ENCODE measurements around the gene LRRC8E. TPM values are rescaled to one million over a fixed set of nuclear protein-coding genes. Genes with fewer than 3 reads are reported as not detected.
"Not testable (repeated sequence)": the region's sequence is repeated elsewhere in the genome, so short reads cannot be mapped to it uniquely, and the experiment has no call there.

The LRRC8E gene
- polyA plus RNA-seq, 3 donors = 2.8 to 4.1 (median 3.9) TPM

DNA sequence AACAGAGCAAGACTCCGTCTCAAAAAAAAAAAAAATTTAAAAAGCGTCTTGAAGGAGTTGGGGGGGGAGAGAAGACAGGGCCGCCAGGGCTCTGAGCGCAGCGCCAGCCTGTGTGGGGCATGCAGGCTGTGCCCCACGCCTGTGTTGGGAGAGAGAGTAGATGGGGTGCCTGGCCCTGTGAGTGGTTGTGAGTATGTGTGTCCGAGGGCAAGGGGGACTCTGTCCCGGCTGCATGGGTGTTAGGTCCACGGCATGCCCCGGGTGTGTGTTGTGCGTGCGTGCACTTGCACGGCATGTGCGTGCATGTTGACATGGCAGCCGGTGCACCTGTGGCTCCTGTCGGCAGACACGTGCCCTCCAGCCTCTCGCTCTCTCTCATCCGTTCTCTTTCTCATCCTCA is 18.8 kb downstream of the LRRC8E start:
- no peak for DNase-seq

DNA sequence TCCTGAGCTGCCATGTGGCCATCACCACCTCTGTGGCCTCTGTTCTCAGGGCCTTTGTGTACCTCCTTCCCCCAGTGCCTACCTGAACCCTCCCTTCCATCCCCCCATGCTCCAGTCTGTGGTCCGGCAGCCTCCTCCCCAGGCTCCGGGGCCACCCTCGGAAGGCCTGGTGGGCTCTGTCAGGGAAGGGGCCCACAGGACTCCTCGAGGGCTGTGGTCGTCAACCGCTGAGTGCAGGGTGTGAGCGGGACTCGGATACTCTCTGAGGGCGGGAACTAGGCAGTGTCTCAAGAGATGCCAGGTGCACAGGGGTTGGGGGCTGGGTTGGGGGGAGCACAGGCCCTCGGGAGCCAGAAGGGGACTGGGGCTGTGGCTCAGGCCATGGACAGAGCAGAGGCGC is 19.2 kb downstream of the LRRC8E start:
- DNase-seq = no peak

DNA sequence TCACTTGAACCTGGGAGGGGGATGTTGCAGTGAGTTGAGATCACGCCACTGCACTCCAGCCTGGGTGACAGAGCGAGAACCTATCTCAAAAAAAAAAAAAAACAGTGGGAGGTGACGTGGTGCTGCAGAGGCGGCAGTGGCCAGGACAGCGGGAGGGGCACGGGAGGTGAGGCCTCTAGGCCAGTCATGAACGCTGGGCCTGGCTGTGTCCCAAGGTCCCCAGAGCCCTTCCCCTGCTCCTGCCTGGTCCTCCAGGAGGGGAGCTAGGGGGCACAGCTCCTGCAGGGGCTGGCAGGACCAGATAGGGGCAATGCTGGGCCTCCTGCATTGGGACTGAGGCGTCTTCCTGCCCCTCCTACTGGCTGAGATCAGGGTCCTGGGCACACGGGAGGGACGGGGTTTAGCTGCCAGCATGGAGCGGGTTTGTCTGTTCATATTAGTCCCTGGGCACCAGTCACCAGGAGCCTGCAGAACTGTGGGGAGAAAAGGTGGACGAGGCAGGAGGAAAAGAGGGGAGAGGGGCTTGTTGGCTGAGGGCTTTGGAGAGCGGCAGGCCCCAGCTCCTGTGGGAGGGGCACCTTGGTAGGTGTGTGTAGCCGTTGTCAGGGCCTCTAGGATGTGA is 19.9 kb downstream of the LRRC8E start:
- no peak for DNase-seq

DNA sequence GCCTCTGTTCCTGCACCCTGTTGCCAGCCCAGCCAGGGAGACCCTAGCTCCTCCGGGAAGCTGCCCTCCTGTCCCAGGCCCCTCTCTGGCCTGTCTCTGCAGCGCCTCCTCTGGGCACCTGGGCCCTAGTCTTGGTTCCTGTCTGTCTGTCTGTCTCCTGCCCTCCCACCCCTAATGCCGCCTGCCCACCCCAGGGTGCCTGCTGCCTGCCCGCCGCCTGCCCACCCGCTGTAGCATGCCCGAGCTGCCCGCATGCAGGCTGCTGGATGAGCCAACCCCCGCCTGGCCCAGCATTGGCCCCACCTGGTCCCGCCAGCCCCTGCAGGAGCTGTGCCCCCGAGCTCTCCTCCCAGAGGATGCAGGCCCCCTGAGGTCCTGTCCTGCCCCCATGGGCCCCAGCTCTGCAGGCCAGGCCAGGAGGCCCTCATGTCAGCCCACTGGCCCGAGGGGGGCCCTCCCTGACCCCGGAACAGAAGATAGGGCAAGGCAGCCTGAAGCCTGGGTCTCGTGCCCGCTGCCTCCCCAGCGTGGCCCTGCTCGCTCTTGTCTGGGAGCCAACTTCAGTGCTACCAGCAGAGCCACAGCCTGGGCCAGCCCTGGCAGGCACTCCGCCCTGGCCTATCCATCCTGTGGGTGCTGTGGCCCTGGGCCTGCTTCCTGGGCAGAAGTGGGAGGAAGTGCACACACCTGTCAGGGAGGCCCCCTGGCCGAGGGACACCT is 20.6 kb downstream of the LRRC8E start:
- no peak for DNase-seq

DNA sequence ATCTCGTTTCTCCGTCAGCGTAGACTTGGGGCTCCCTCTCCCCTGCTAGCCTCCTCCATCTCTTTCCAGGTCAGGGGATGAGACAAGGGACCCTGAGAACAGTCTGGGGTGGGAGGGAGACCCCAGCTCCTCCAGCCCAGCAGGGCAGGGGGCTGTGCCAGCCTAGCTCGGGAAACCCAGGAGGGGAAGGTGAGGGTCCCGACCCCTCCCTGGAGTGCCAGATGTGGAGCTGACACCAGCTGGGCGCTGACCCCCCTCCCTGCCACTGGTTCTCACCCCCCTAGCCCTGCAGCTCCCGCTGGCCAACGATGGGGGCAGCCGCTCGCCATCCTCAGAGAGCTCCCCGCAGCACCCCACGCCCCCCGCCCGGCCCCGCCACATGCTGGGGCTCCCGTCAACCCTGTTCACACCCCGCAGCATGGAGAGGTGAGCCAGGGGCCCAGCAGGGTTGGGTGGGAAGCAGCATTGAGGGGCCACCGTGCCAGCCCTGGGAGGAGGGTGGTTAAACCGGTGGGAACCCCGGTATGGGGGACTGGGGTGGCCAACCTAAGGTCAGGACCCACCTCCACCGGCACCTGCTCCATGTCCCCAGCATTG is 21.3 kb downstream of the LRRC8E start:
- no peak for DNase-seq

DNA sequence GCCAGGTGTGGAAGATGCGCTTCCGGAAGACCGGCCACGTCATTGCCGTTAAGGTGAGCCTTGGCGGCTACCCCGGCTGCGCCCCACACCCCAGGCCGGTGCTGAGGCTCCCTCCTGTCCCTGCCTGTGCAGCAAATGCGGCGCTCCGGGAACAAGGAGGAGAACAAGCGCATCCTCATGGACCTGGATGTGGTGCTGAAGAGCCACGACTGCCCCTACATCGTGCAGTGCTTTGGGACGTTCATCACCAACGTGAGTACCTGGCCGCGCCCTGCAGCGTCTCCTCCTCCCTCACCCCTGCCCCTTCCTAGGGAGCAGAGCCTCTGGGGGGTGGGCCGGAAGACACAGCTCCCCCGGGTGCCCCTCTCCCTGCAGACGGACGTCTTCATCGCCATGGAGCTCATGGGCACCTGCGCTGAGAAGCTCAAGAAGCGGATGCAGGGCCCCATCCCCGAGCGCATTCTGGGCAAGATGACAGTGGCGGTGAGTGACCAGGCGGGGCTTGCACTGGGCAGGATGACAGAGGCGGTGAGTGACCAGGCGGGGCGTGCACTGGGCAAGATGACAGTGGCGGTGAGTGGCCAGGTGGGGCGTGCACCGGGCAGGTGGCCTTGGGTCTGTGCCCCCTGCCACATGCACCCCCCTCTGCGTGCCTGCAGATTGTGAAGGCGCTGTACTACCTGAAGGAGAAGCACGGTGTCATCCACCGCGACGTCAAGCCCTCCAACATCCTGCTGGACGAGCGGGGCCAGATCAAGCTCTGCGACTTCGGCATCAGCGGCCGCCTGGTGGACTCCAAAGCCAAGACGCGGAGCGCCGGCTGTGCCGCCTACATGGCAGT is 22.2 kb downstream of the LRRC8E start:
- DNase-seq = no peak

DNA sequence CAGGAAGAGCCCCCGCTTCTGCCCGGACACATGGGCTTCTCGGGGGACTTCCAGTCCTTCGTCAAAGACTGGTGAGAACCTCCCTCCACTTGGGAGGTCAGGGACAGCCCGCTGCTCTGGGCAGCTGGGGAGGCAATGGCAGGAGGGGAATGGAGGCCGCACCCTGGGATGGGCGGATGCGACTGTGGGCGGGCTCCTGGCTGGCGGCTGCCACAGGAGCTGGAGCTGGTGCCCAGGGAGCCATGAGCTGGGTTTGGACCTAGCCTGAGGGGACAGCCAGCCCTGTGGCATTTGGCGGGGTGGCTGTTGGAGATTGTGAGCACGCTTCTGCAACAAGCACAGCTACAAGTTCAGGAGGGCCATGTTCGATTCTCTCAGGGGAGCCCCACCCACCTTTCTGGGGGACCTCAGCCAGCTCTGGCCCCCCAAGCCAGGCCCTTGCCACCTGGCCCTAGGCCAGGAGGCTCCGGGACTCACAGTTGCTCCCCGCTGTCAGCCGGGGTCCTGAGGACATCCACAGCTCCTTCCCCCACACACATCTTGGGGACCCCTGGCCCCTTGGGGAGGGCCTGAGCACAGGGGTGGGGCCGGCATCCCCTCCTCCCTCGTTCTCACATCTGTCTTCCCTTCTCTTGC is 23.3 kb downstream of the LRRC8E start:
- no peak for DNase-seq

DNA sequence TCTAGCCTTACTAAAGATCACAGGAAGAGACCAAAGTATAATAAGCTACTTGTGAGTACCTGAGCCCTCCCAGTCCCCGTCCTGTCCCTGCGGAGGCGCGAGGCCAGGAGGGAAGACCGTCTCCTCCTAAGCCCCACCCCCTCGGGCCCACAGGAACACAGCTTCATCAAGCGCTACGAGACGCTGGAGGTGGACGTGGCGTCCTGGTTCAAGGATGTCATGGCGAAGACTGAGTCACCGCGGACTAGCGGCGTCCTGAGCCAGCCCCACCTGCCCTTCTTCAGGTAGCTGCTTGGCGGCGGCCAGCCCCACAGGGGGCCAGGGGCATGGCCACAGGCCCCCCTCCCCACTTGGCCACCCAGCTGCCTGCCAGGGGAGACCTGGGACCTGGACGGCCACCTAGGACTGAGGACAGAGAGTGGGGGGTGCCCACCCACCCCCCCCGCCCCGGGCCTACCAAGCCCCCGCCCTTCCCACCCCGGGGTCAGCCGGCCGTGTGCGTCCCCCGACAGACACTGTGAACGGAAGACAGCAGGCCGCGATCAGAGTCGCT is 23.9 kb downstream of the LRRC8E start:
- DNase-seq = no peak

DNA sequence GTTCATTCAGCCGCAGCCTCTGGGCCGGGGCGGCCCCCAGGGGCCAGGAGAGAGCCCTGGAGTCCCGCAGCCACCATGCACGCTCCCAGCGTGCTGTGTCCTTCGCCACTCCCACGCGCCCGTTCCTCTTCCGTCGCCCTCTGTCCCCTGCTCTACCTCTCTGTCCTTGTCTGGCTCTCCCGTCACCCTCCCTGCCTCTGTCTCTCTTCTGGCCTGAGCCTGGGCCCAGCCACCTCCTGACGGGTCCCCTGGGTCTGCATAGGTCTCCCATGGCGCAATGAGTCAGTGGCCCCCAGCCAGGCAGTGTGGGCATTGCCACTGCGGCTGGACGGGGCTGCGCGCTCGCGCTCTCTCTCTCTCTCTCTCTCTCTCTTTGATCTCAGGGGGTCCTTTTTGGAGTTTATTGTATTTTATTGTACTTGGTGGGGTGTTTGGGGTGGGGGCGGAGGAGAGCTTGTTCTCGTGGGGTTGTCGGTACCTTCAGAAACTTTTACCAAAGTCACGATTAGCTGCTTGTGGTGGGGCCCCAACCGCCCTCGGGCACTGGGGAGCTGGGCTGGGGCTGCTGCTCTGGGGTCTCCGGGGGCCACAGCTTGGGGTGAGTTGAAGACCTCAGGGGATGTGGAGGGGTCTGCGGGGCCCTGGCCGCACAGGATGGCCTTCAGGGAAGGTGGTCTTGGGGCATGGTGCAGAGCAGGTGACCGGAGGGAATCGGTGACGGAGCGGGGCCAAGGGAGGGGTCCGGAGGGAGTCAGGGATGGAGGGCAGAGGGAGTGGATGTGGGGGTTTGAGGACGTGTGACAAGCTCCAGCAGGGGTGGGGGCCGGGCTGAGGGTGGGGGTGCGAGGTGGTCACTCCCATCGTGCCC is 24.6 kb downstream of the LRRC8E start:
- DNase-seq = no peak

DNA sequence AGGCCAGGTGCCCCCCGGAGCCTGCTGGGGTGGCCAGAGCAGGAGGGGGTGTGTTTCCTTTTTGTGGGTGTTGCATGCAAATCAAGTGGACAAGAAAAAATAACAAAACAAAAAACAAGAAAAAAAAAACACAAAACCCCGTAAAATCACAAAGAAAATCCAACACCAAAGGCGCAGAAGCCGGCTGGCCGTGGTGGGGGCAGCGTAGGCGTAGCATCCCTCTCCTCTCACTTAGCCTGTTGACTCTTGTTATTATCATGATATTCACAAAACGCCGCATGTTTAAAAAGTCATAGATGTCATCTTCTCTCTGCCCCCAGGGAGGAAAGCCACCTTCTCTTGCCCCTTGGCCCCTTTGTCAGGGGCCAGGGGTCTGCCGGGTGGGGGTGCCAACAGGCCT is 25.3 kb downstream of the LRRC8E start:
- no peak for DNase-seq

DNA sequence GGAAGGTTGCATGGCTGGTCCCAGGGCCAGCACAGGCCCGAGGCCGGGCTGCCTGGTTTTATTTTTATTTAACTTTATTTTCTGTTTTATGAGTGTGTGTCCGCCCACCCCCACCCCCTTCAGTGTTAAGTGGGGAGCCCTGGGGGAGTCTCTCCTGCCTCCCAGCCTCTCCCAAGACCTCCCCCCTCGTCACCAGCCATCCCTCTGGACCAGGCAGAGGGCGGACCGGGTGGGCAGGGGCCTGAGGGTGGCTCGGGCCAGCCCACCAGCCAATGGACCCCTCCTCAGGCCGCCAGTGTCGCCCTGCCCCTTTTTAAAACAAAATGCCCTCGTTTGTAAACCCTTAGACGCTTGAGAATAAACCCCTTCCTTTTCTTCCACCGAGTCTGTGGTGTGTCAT is 25.8 kb downstream of the LRRC8E start:
- DNase-seq = no peak

DNA sequence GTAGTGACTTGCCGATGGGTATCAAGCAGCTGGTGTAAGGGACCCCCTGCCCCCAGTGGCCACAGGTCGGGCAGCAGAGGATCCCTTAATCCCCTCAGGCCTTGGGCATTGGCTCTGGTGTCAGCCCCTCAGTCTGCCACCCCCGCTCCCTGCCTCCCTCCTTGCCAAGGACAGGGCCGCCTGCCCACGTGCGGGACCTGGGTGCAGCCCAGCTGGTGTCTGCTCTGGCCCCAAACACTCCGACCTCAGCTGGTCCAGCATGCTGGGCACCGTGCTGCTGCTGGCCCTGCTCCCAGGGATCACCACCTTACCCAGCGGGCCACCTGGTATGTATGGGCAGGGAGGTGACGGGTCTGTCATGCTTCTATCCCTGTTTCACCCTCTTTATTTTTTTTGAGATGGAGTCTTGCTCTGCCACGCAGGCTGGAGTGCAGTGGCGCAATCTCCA is 26.3 kb downstream of the LRRC8E start, which contains the start of gene TGFBR3L:
Gene TGFBR3L, plus strand, starts transcription at position 233 of the 448 bp plus-strand sequence.
- no peak for DNase-seq

DNA sequence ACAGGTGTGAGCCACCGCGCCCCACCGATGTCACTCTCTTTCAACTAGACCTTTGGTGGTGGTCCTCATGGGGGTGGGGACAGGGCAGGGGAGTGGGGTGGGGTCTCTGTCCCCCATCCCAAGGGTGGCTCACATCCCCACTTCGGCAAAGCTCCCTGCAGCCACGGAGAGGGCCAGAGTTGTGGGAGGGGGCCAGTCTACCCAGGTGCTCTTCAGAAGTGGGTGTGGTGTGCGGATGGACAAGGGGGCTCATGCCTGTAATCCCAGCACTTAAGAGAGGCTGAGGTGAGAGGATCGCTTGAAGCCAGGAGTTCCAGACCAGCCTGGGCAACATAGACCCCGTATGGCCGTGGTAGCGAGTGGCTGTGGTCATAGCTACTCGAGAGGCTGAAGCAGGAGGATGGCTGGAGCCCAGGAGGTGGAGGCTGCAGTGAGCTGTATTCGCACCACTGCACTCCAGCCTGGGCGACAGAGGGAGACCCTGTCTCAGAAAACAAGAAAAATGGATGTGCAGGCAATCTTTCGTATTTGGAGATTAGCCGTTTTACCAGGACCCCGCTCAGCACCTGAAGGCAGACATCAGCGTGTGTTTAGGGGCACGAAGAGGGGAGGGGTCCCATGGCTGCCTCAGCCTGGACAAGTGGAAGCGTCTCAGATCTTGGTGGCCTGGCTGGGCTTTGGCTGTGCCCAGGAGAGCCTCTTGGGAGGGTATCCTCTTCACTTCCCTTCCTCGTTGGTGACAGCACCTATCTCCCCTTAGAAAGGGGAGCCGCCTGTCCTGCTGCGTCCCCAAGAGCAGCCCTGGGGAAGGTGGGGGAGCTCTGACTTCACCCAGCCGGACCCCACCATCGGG is 27.2 kb downstream of the LRRC8E start:
- no peak for DNase-seq

DNA sequence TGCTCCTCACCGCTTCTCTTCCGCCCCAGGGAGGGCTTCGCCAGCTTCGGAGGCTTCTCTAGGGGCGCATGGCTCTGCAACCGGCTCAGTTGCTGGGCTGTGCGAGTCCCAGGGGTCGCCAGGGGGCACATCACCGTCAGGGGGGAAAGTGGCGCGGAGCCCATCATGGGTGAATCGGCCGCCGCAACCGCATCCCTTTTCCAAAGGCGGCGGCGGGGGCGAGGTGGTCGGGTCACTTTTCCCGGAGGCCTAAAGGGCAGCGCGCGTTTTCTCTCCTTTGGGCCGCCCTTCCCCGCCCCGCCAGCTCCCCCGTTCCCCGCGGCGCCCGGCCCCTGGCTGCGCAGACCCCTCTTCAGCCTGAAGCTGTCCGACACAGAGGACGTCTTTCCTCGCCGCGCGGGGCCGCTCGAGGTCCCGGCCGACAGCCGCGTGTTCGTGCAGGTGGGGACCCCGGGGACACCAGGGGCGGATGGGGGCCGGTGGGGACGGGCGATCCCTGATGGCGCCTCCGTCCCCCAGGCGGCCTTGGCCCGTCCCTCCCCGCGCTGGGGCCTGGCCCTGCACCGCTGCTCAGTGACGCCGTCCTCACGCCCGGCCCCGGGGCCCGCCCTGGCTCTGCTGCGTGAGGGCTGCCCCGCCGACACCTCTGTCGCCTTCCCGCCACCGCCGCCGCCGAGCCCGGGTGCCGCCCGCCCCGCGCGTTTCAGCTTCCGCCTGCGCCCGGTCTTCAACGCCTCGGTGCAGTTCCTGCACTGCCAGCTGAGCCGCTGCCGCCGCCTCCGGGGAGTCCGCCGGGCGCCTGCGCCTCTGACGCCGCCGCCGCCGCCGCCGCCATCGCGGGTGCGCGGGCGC is 28.0 kb downstream of the LRRC8E start:
- DNase-seq = no peak

DNA sequence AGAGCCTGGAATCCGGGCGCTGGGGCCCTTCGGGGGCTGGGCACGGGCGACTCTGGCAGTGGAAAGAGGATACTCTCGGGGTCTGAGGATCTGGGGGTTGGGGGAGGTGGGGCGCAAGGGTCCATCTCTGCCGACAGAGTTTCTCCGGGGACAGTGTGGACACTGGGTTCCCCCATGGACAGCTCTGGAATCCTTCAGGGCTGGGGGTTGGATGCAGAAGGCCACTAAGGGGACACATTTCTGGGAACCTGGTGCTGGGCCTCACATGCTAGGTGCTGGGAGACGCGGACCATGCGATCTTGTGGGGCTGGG is 28.6 kb downstream of the LRRC8E start:
- DNase-seq = no peak

DNA sequence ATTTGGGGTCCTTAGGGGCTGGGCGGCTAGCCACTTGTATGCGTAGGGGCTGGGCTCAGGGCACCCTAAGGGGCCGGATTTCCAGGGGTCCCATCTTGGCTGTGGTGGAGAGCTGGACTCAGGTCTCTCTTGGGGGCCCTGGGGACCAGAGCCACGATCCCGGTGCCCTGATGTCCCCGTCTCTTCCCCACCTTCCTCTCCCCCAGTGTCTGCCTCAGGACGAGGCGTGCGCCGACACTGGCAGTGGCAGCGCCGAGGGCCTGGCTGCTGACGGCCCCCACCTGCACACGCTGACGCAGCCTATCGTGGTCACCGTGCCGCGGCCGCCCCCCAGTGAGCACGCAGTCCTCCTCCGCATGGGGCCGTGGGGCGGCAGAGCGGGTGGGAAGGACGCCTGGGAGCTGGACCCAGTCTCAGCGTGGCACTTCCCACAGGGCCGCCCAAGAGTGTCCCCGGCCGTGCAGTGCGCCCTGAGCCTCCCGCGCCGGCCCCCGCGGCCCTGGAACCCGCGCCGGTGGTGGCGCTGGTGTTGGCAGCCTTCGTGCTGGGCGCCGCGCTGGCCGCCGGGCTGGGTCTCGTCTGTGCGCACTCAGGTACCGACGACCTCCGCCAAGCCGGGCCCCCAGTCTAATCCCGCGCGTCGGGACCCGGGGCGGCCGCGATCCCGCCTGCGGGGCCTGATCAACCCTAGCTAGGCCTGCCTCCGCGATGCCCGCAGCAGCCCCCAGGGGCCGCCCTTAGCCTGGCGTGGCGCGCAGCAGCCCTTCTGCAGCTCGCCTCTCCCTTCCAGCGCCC is 29.2 kb downstream of the LRRC8E start:
- DNase-seq = no peak

DNA sequence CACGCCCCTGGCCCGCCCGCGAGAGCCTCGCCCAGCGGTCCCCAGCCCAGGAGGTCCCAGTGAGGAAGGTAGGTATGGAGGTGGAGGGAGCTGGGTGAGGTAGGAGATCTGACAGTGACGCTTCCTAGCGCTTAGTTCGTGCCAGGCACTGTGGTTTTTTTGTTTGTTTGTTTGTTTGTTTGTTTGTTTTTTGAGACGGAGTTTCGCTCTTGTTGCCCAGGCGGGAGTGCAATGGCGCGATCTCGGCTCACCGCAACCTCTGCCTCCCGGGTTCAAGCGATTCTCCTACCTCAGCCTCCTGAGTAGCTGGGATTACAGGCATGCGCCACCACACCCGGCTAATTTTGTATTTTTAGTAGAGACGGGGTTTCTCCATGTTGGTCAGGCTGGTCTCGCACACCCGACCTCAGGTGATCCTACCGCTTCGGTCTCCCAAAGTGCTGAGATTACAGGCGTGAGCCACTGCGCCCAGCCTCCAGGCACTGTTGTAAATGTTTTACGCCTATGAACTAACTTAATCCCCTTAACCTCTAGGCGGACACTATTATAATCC is 29.8 kb downstream of the LRRC8E start:
- DNase-seq = not testable (repeated sequence)

Measured in renal pelvis (tissue), 4 donors.